Measurements from ENCODE around the gene ZNF621. TPM values are rescaled to one million over a fixed set of nuclear protein-coding genes. Genes with fewer than 3 reads are reported as not detected.

ZNF621 gene
- total RNA-seq, 1 donor from 2014 or later = 29.0 TPM

- Mint-ChIP-seq H3K9me3 (ENCODE audit: low read depth) (no peaks in the 10 kb centered on the region), H3K4me1 (ENCODE audit: low read depth) (no peaks in the 10 kb centered on the region), H3K27me3 (no peaks in the 10 kb centered on the region), H3K4me3 (ENCODE audit: low read depth) (no peak overlapping the region), H3K36me3 (ENCODE audit: insufficient read depth) (peaks cover 2% of the 10 kb centered on the region), H3K27ac (no peak overlapping the region)
- TF ChIP-seq CTCF (IDR thresholded peaks at IDR 0.05; ENCODE audit: unreplicated experiment) = no peak
- DNase-seq (ENCODE audit: low spot score, unreplicated experiment) = no peak
Observed at GRCh38 chr3:40494698-40495097, 30.1 kb upstream of the ZNF621 start.

GRCh38 chr3:40497288-40497687 is 27.5 kb upstream of the ZNF621 start:
- Mint-ChIP-seq H3K27me3 (no peaks in the 10 kb centered on the region), H3K4me3 (ENCODE audit: low read depth) (no peak overlapping the region), H3K4me1 (ENCODE audit: low read depth) (no peaks in the 10 kb centered on the region), H3K27ac (no peak overlapping the region), H3K36me3 (ENCODE audit: insufficient read depth) (no peaks in the 10 kb centered on the region), H3K9me3 (ENCODE audit: low read depth) (no peaks in the 10 kb centered on the region)
- no peak for TF ChIP-seq CTCF (IDR thresholded peaks at IDR 0.05; ENCODE audit: unreplicated experiment)
- no peak for DNase-seq (ENCODE audit: low spot score, unreplicated experiment)

- Mint-ChIP-seq H3K4me3 (ENCODE audit: low read depth) (no peak overlapping the region), H3K9me3 (ENCODE audit: low read depth) (no peaks in the 10 kb centered on the region), H3K4me1 (ENCODE audit: low read depth) (no peaks in the 10 kb centered on the region), H3K27ac (no peak overlapping the region), H3K36me3 (ENCODE audit: insufficient read depth) (no peaks in the 10 kb centered on the region), H3K27me3 (no peaks in the 10 kb centered on the region)
- no peak for TF ChIP-seq CTCF (IDR thresholded peaks at IDR 0.05; ENCODE audit: unreplicated experiment)
- DNase-seq (ENCODE audit: low spot score, unreplicated experiment) = no peak
Observed at GRCh38 chr3:40499952-40500351, 24.8 kb upstream of the ZNF621 start.

- no peak for TF ChIP-seq CTCF (IDR thresholded peaks at IDR 0.05; ENCODE audit: unreplicated experiment)
- Mint-ChIP-seq H3K36me3 (ENCODE audit: insufficient read depth) (no peaks in the 10 kb centered on the region), H3K9me3 (ENCODE audit: low read depth) (no peaks in the 10 kb centered on the region), H3K4me1 (ENCODE audit: low read depth) (peaks cover 10% of the 10 kb centered on the region), H3K27ac (peak overlapping the region; percentile 11), H3K4me3 (ENCODE audit: low read depth) (no peak overlapping the region), H3K27me3 (no peaks in the 10 kb centered on the region)
- DNase-seq (ENCODE audit: low spot score, unreplicated experiment) = no peak
Observed at GRCh38 chr3:40502034-40502433, 22.7 kb upstream of the ZNF621 start.

GRCh38 chr3:40504636-40505430 is 19.9 kb upstream of the ZNF621 start:
- H3K27me3 Mint-ChIP-seq = no peaks in the 10 kb centered on the region
- H3K4me3 Mint-ChIP-seq (ENCODE audit: low read depth) = peak overlapping the region; percentile 90
- H3K9me3 Mint-ChIP-seq (ENCODE audit: low read depth) = no peaks in the 10 kb centered on the region
- H3K4me1 Mint-ChIP-seq (ENCODE audit: low read depth) = peaks cover 15% of the 10 kb centered on the region
- H3K27ac Mint-ChIP-seq = no peak overlapping the region
- no peak for TF ChIP-seq CTCF (IDR thresholded peaks at IDR 0.05; ENCODE audit: unreplicated experiment)
- DNase-seq (ENCODE audit: low spot score, unreplicated experiment) = no peak
- H3K36me3 Mint-ChIP-seq (ENCODE audit: insufficient read depth) = peaks cover 9% of the 10 kb centered on the region
